ENCODE measurements around the gene TMCC2.
"Not testable (repeated sequence)": the region's sequence is repeated elsewhere in the genome, so short reads cannot be mapped to it uniquely, and the experiment has no call there.

The TMCC2 gene

GRCh38 chr1:205293350-205294074 is 65.8 kb downstream of the TMCC2 start:
- ChIA-PET POLR2A (no interaction called here), CTCF (interaction anchor here (1.0 to 18.1 kb wide), 8 partner anchors 8 to 41 kb away, joined by 3 to 254 read pairs (median 12); partner anchors contain the start of gene NUAK2)
- TF ChIP-seq CTCF (IDR thresholded peaks at IDR 0.05; ENCODE audit: control extremely low read depth, extremely low read depth, low read depth, missing control alignments), result no peak
- no peak for DNase-seq (ENCODE audit: extremely low spot score)

GRCh38 chr1:205294175-205294917 is 66.6 kb downstream of the TMCC2 start:
- TF ChIP-seq CTCF (IDR thresholded peaks at IDR 0.05; ENCODE audit: control extremely low read depth, extremely low read depth, low read depth, missing control alignments), result no peak
- no peak for DNase-seq (ENCODE audit: extremely low spot score)
- ChIA-PET POLR2A (interaction anchor here (0.8 kb wide), 1 partner anchor 9 kb away, joined by 4 read pairs; no protein-coding TSS in a partner anchor), CTCF (interaction anchor here (0.9 to 18.1 kb wide), 12 partner anchors 9 to 60 kb away, joined by 3 to 254 read pairs (median 6); partner anchors contain the start of gene NUAK2)

GRCh38 chr1:205294934-205295333 is 67.2 kb downstream of the TMCC2 start:
- ChIA-PET POLR2A (interaction anchor here (0.8 kb wide), 1 partner anchor 9 kb away, joined by 4 read pairs; no protein-coding TSS in a partner anchor), CTCF (interaction anchor here (0.8 to 18.1 kb wide), 12 partner anchors 9 to 60 kb away, joined by 3 to 254 read pairs (median 6); partner anchors contain the start of gene NUAK2)
- TF ChIP-seq CTCF (IDR thresholded peaks at IDR 0.05; ENCODE audit: control extremely low read depth, extremely low read depth, low read depth, missing control alignments), result no peak
- DNase-seq (ENCODE audit: extremely low spot score), result no peak

- POLR2A ChIA-PET, result no interaction called here
- TF ChIP-seq CTCF (IDR thresholded peaks at IDR 0.05; ENCODE audit: control extremely low read depth, extremely low read depth, low read depth, missing control alignments), result no peak
- no peak for DNase-seq (ENCODE audit: extremely low spot score)
- CTCF ChIA-PET, result interaction anchor here (0.8 to 18.1 kb wide), 7 partner anchors 11 to 192 kb away, joined by 3 to 254 read pairs (median 4); no protein-coding TSS in a partner anchor
Measured at GRCh38 chr1:205296154-205296553, 68.4 kb downstream of the TMCC2 start.

GRCh38 chr1:205297546-205298177 is 69.9 kb downstream of the TMCC2 start:
- ChIA-PET POLR2A (interaction anchor here (0.6 kb wide), 1 partner anchor 31 kb away, joined by 4 read pairs; no protein-coding TSS in a partner anchor), CTCF (interaction anchor here (1.2 to 18.1 kb wide), 5 partner anchors 10 to 27 kb away, joined by 4 to 254 read pairs (median 5); partner anchors contain the start of gene NUAK2)
- not testable (repeated sequence) for DNase-seq (ENCODE audit: extremely low spot score)

- TF ChIP-seq CTCF (IDR thresholded peaks at IDR 0.05; ENCODE audit: control extremely low read depth, extremely low read depth, low read depth, missing control alignments), result no peak
- POLR2A ChIA-PET, result interaction anchor here (0.6 kb wide), 1 partner anchor 30 kb away, joined by 4 read pairs; no protein-coding TSS in a partner anchor
- CTCF ChIA-PET, result interaction anchor here (0.8 to 18.1 kb wide), 6 partner anchors 11 to 187 kb away, joined by 3 to 254 read pairs (median 4); partner anchors contain the start of gene NUAK2
- DNase-seq (ENCODE audit: extremely low spot score), result no peak
Measured at GRCh38 chr1:205298191-205298994, 70.6 kb downstream of the TMCC2 start.

All from GM10248 (cell line).